Skeletal muscle tissue (tissue), 4 donors: ENCODE results near the gene UBN2. TPM values are rescaled to one million over a fixed set of nuclear protein-coding genes. Genes with fewer than 3 reads are reported as not detected.

ENCODE experiments used
- H3K27ac ChIP-seq: one replicate; pipeline ENCODE4 v1.7.0; 2013; ENCODE audit warnings: mild to moderate bottlenecking, low read depth, low read length, inconsistent platforms
- H3K27me3 ChIP-seq, 3 donors: one replicate each; pipeline ENCODE4 v1.7.0; 2013; ENCODE audit warnings: low read length in 3 of 3; ENCODE audit not compliant: control insufficient read depth in 3 of 3, insufficient read depth in 3 of 3
- H3K36me3 ChIP-seq, 3 donors: one replicate each; pipeline ENCODE4 v1.7.0; 2013; ENCODE audit warnings: low read length in 3 of 3; ENCODE audit not compliant: control insufficient read depth in 3 of 3, insufficient read depth in 3 of 3
- H3K4me1 ChIP-seq, 3 donors: one replicate each; pipeline ENCODE4 v1.7.0; 2013; ENCODE audit warnings: low read length in 3 of 3, mild to moderate bottlenecking in 3 of 3; ENCODE audit not compliant: control insufficient read depth in 3 of 3, insufficient read depth in 3 of 3
- H3K4me3 ChIP-seq, 3 donors: one replicate each; pipeline ENCODE4 v1.7.0; 2013; ENCODE audit warnings: low read length in 3 of 3
- H3K9ac ChIP-seq, 3 donors: one replicate each; pipeline ENCODE4 v1.7.0; 2013; ENCODE audit warnings: low read length in 3 of 3, mild to moderate bottlenecking in 3 of 3, moderate library complexity in 2 of 3, low read depth in 1 of 3
- H3K9me3 ChIP-seq, 3 donors: one replicate each; pipeline ENCODE4 v1.7.0; 2013; ENCODE audit warnings: low read length in 3 of 3; ENCODE audit not compliant: control insufficient read depth in 3 of 3
- total RNA-seq: library from RNA; depleted of rRNA; stranded (reverse); fragments of >200 nt; gene quantifications from one replicate; pipeline ENCODE4 v1.2.3, GENCODE V29; 2014
- donor health status: Osteomylitis.

The UBN2 gene
- total RNA-seq, 1 donor from 2014 or later: 11.5 TPM

GRCh38 chr7:139249179-139249810 lies 18.3 kb downstream of the UBN2 start:
- Histone ChIP-seq H3K4me1 (peaks cover 0 to 4% (median 0%) of the 10 kb centered on the region in 3 donors), H3K27ac (no peak overlapping the region), H3K9me3 (no peaks in the 10 kb centered on the region), H3K27me3 (no peaks in the 10 kb centered on the region), H3K36me3 (peaks cover 0 to 33% (median 19%) of the 10 kb centered on the region in 3 donors), H3K9ac (no peak overlapping the region), H3K4me3 (no peak overlapping the region)

GRCh38 chr7:139252451-139252850 lies 21.4 kb downstream of the UBN2 start:
- Histone ChIP-seq H3K4me1 (no peaks in the 10 kb centered on the region), H3K27ac (no peak overlapping the region), H3K9me3 (no peaks in the 10 kb centered on the region), H3K4me3 (no peak overlapping the region), H3K9ac (no peak overlapping the region), H3K36me3 (peaks cover 0 to 33% (median 25%) of the 10 kb centered on the region in 3 donors), H3K27me3 (no peaks in the 10 kb centered on the region)

GRCh38 chr7:139254281-139254680 lies 23.2 kb downstream of the UBN2 start:
- Histone ChIP-seq H3K9me3 (no peaks in the 10 kb centered on the region), H3K27ac (no peak overlapping the region), H3K36me3 (peaks cover 0 to 33% (median 29%) of the 10 kb centered on the region in 3 donors), H3K4me3 (no peak overlapping the region), H3K27me3 (no peaks in the 10 kb centered on the region), H3K9ac (no peak overlapping the region), H3K4me1 (no peaks in the 10 kb centered on the region)

GRCh38 chr7:139254728-139255127 lies 23.7 kb downstream of the UBN2 start:
- H3K9ac ChIP-seq: no peak overlapping the region
- no peaks in the 10 kb centered on the region for H3K9me3 ChIP-seq
- H3K27ac ChIP-seq: no peak overlapping the region
- H3K4me1 ChIP-seq: no peaks in the 10 kb centered on the region
- peaks cover 0 to 32% (median 29%) of the 10 kb centered on the region in 3 donors for H3K36me3 ChIP-seq
- H3K4me3 ChIP-seq: no peak overlapping the region
- no peaks in the 10 kb centered on the region for H3K27me3 ChIP-seq

GRCh38 chr7:139255290-139255689 lies 24.3 kb downstream of the UBN2 start:
- peaks cover 3 to 33% (median 30%) of the 10 kb centered on the region in 3 donors for H3K36me3 ChIP-seq

GRCh38 chr7:139259142-139259541 lies 28.1 kb downstream of the UBN2 start:
- H3K9me3 ChIP-seq: no peaks in the 10 kb centered on the region
- H3K36me3 ChIP-seq: peaks cover 12 to 36% (median 33%) of the 10 kb centered on the region in 3 donors
- no peak overlapping the region for H3K27ac ChIP-seq
- H3K4me3 ChIP-seq: no peak overlapping the region
- H3K9ac ChIP-seq: no peak overlapping the region
- H3K4me1 ChIP-seq: peaks cover 0 to 3% (median 0%) of the 10 kb centered on the region in 3 donors
- no peaks in the 10 kb centered on the region for H3K27me3 ChIP-seq

More at GRCh38 chr7:139255290-139255689, 24.3 kb downstream of the UBN2 start:
- H3K9ac ChIP-seq: no peak overlapping the region
- H3K4me3 ChIP-seq: no peak overlapping the region
- no peaks in the 10 kb centered on the region for H3K4me1 ChIP-seq
- no peaks in the 10 kb centered on the region for H3K27me3 ChIP-seq
- no peak overlapping the region for H3K27ac ChIP-seq
- no peaks in the 10 kb centered on the region for H3K9me3 ChIP-seq

GRCh38 chr7:139264220-139264619 lies 33.2 kb downstream of the UBN2 start:
- Histone ChIP-seq H3K4me1 (peaks cover 6 to 13% (median 6%) of the 10 kb centered on the region in 3 donors), H3K9ac (no peak overlapping the region), H3K27ac (peak overlapping the region; percentile 71), H3K36me3 (peaks cover 19 to 38% (median 32%) of the 10 kb centered on the region in 3 donors), H3K27me3 (no peaks in the 10 kb centered on the region), H3K9me3 (no peaks in the 10 kb centered on the region), H3K4me3 (peak overlapping the region in 2 of 3 donors; percentile 4 to 15)

- H3K27me3 ChIP-seq: no peaks in the 10 kb centered on the region
- peak overlapping the region; percentile 71 for H3K27ac ChIP-seq
- peaks cover 13 to 36% (median 27%) of the 10 kb centered on the region in 3 donors for H3K36me3 ChIP-seq
- no peak overlapping the region for H3K9ac ChIP-seq
- no peaks in the 10 kb centered on the region for H3K9me3 ChIP-seq
- peaks cover 6 to 13% (median 6%) of the 10 kb centered on the region in 3 donors for H3K4me1 ChIP-seq
- H3K4me3 ChIP-seq: no peak overlapping the region
These were observed 34.6 kb downstream of the UBN2 start for GRCh38 chr7:139265673-139266072.

GRCh38 chr7:139271718-139272628 lies 40.9 kb downstream of the UBN2 start:
- Histone ChIP-seq H3K36me3 (peaks cover 6 to 52% (median 31%) of the 10 kb centered on the region in 3 donors), H3K27me3 (no peaks in the 10 kb centered on the region), H3K9me3 (no peaks in the 10 kb centered on the region), H3K9ac (no peak overlapping the region), H3K4me3 (peak overlapping the region in 1 of 3 donors; percentile 41), H3K4me1 (peaks cover 0 to 3% (median 3%) of the 10 kb centered on the region in 3 donors), H3K27ac (peak overlapping the region; percentile 66)
